HepG2 (cell line): ENCODE results near the gene AP1AR. TPM values are rescaled to one million over a fixed set of nuclear protein-coding genes. Genes with fewer than 3 reads are reported as not detected.
"Not testable (repeated sequence)": the region's sequence is repeated elsewhere in the genome, so short reads cannot be mapped to it uniquely, and the experiment has no call there.

Experiments
- ELF1 ChIP-seq: sonication (generic); formaldehyde crosslinking; IDR thresholded peaks from 2 replicates; pipeline ENCODE4 v1.4.0; 2020; ENCODE audit warnings: missing genetic modification reagents
- MEF2D ChIP-seq: sonication (generic); formaldehyde crosslinking; IDR thresholded peaks from 2 replicates; pipeline ENCODE4 v1.5.1; 2020; ENCODE audit warnings: mild to moderate bottlenecking, missing genetic modification reagents
- NFKBIZ ChIP-seq: IDR thresholded peaks from 2 replicates; pipeline ENCODE4 v1.6.1; 2018; ENCODE audit warnings: missing genetic modification reagents, missing compliant biosample characterization
- POGK ChIP-seq: sonication (generic); formaldehyde crosslinking; conservative IDR thresholded peaks from 2 replicates; pipeline ENCODE4 v1.8.0; 2022; ENCODE audit warnings: mild to moderate bottlenecking, moderate library complexity, missing genetic modification reagents
- THRA ChIP-seq: sonication (generic); formaldehyde crosslinking; IDR thresholded peaks from 2 replicates; pipeline ENCODE4 v1.4.0; 2020; ENCODE audit warnings: missing genetic modification reagents, borderline replicate concordance
- ZFP37 ChIP-seq: sonication (generic); formaldehyde crosslinking; IDR thresholded peaks from 2 replicates; pipeline ENCODE4 v1.4.0; 2020; ENCODE audit warnings: missing genetic modification reagents, borderline replicate concordance
- ZFX ChIP-seq: sonication (generic); formaldehyde crosslinking; IDR thresholded peaks from 2 replicates; pipeline ENCODE4 v1.4.0; 2020; ENCODE audit warnings: mild to moderate bottlenecking, low read depth, missing genetic modification reagents, moderate library complexity
- ZFY ChIP-seq: sonication (generic); formaldehyde crosslinking; IDR thresholded peaks from 2 replicates; pipeline ENCODE4 v1.4.0; 2020; ENCODE audit warnings: missing genetic modification reagents
- ZNF101 ChIP-seq: sonication (generic); formaldehyde crosslinking; IDR thresholded peaks from 2 replicates; pipeline ENCODE4 v1.4.0; 2020; ENCODE audit warnings: mild to moderate bottlenecking, low read depth, missing genetic modification reagents, borderline replicate concordance
- ZNF746 ChIP-seq: sonication (generic); formaldehyde crosslinking; IDR thresholded peaks from 2 replicates; pipeline ENCODE4 v1.8.0; 2022; ENCODE audit warnings: mild to moderate bottlenecking, missing genetic modification reagents
- polyA plus RNA-seq, 8 experiments: library from polyadenylated mRNA; depleted of rRNA in 3 of 8; stranded (reverse) in 7 of 8; unstranded in 1 of 8; fragments of >200 nt; fragmentation: Illumina TruSeq in 4 of 8; extraction: Trizol in 4 of 8; gene quantifications; 2 replicates each; pipeline versions ENCODE4 v1.2.1 to v1.2.3, GENCODE V29; 2011 to 2016; ENCODE audit warnings: low read depth in 4 of 8, missing spikeins in 1 of 8, mixed read lengths in 1 of 8; ENCODE audit not compliant: insufficient read depth in 1 of 8
- total RNA-seq, 5 experiments: library from RNA; depleted of rRNA; stranded (reverse); fragments of >200 nt; fragmentation: Illumina TruSeq; extraction: Trizol; gene quantifications; 2 replicates each; pipeline ENCODE4 v1.2.3, GENCODE V29; 2016; ENCODE audit warnings: low read depth in 1 of 5
- TF ChIP-seq, protein P1 (sequence below): sonication (generic); formaldehyde crosslinking; conservative IDR thresholded peaks from 2 replicates; pipeline ENCODE4 v1.4.0; 2020; ENCODE audit warnings: mild to moderate bottlenecking, missing genetic modification reagents, moderate library complexity
- TF ChIP-seq, protein P2 (sequence below): sonication (generic); formaldehyde crosslinking; IDR thresholded peaks from 2 replicates; pipeline ENCODE4 v1.8.0; 2022; ENCODE audit warnings: mild to moderate bottlenecking, missing genetic modification reagents; ENCODE audit not compliant: insufficient replicate concordance
- TF ChIP-seq, protein P3 (sequence below), 2 experiments: sonication (generic) in 1 of 2; formaldehyde crosslinking in 1 of 2; IDR thresholded peaks; 2 replicates each; pipeline versions ENCODE4 v1.4.0 to v1.6.1; 2016 to 2020; ENCODE audit warnings: borderline replicate concordance in 1 of 2, low read depth in 1 of 2, mild to moderate bottlenecking in 1 of 2, missing genetic modification reagents in 1 of 2

The AP1AR gene
- total and polyA plus RNA-seq, 2 of the 13 experiments (the other 11 are each of a cell fraction or from before 2014, with no cell fraction given): 24.9 to 39.9 TPM

DNA sequence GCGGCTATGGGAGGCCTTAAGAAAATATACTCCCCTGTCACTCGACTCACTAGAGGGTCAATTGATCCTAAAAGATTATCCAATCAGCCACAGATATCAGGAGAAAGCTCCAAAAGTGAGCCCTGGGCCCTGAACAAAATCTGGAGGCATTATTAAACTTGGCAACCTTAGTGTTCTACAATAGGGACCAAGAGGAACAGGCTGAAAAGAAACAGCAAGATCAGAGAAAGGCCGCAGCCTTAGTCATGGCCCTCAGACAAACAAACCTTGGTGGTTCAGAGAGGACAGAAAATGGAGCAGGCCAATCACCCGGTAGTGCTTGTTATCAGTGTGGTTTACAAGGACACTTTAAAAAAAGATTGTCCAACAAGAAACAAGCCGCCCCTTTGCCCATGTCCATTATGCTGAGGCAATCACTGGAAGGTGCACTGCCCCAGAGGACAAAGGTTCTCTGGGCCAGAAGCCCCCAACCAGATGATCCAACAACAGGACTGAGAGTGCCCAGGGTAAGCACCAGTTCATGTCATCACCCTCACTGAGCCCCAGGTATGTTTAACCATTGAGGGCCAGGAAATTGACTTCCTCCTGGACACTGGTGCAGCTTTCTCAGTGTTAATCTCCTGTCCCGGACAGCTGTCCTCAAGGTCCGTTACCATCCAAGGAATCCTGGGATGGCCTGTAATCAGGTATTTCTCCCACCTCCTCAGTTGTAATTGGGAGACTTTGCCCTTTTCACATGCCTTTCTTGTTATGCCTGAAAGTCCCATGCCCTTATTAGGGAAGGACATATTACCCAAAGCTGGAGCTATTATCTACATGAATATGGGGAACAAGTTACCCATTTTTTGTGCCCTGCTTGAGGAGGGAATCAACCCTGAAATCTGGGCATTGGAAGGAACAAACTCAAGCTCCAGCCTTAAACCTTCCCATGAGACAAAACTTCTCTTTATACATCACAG lies 23.2 kb upstream of the AP1AR start (continued):
- TF ChIP-seq, protein P1, sequence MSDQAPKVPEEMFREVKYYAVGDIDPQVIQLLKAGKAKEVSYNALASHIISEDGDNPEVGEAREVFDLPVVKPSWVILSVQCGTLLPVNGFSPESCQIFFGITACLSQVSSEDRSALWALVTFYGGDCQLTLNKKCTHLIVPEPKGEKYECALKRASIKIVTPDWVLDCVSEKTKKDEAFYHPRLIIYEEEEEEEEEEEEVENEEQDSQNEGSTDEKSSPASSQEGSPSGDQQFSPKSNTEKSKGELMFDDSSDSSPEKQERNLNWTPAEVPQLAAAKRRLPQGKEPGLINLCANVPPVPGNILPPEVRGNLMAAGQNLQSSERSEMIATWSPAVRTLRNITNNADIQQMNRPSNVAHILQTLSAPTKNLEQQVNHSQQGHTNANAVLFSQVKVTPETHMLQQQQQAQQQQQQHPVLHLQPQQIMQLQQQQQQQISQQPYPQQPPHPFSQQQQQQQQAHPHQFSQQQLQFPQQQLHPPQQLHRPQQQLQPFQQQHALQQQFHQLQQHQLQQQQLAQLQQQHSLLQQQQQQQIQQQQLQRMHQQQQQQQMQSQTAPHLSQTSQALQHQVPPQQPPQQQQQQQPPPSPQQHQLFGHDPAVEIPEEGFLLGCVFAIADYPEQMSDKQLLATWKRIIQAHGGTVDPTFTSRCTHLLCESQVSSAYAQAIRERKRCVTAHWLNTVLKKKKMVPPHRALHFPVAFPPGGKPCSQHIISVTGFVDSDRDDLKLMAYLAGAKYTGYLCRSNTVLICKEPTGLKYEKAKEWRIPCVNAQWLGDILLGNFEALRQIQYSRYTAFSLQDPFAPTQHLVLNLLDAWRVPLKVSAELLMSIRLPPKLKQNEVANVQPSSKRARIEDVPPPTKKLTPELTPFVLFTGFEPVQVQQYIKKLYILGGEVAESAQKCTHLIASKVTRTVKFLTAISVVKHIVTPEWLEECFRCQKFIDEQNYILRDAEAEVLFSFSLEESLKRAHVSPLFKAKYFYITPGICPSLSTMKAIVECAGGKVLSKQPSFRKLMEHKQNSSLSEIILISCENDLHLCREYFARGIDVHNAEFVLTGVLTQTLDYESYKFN (CRISPR knock-in tag): peak; percentile 98
- peak; percentile 61; the same call in 1 of the 2 replicates for TF ChIP-seq ZNF746 (CRISPR knock-in tag)
- TF ChIP-seq NFKBIZ: 0 out of 2 replicates have a peak, but pooled peaks have one; percentile 35
- peak; percentile 64; the same call in 1 of the 2 replicates for TF ChIP-seq THRA (CRISPR knock-in tag)
- 0 out of 2 replicates have a peak, but pooled peaks have one; percentile 22 for TF ChIP-seq MEF2D
- TF ChIP-seq ZFX (CRISPR knock-in tag): peak; percentile 66
- peak; percentile 33; the same call in 1 of the 2 replicates for TF ChIP-seq ZFP37 (CRISPR knock-in tag)
- TF ChIP-seq ZFY (CRISPR knock-in tag): peak; percentile 59; the same call in 1 of the 2 replicates
- peak; percentile 99 for TF ChIP-seq ZNF101 (CRISPR knock-in tag)
- peak; percentile 50; the same call in 1 of the 2 replicates for TF ChIP-seq POGK (CRISPR knock-in tag)
- TF ChIP-seq, protein P2, sequence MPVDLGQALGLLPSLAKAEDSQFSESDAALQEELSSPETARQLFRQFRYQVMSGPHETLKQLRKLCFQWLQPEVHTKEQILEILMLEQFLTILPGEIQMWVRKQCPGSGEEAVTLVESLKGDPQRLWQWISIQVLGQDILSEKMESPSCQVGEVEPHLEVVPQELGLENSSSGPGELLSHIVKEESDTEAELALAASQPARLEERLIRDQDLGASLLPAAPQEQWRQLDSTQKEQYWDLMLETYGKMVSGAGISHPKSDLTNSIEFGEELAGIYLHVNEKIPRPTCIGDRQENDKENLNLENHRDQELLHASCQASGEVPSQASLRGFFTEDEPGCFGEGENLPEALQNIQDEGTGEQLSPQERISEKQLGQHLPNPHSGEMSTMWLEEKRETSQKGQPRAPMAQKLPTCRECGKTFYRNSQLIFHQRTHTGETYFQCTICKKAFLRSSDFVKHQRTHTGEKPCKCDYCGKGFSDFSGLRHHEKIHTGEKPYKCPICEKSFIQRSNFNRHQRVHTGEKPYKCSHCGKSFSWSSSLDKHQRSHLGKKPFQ: peak; percentile 43
- TF ChIP-seq ELF1 (CRISPR knock-in tag): peak; percentile 36; the same call in 1 of the 2 replicates
- TF ChIP-seq, protein P3, sequence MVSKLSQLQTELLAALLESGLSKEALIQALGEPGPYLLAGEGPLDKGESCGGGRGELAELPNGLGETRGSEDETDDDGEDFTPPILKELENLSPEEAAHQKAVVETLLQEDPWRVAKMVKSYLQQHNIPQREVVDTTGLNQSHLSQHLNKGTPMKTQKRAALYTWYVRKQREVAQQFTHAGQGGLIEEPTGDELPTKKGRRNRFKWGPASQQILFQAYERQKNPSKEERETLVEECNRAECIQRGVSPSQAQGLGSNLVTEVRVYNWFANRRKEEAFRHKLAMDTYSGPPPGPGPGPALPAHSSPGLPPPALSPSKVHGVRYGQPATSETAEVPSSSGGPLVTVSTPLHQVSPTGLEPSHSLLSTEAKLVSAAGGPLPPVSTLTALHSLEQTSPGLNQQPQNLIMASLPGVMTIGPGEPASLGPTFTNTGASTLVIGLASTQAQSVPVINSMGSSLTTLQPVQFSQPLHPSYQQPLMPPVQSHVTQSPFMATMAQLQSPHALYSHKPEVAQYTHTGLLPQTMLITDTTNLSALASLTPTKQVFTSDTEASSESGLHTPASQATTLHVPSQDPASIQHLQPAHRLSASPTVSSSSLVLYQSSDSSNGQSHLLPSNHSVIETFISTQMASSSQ (IDR thresholded peaks at IDR 0.05; ENCODE audit: low read depth): not testable (repeated sequence)
- TF ChIP-seq, protein P3 (CRISPR knock-in tag; IDR thresholded peaks at IDR 0.05; ENCODE audit: borderline replicate concordance): peak; percentile 90
